MM.1S (cell line): ENCODE data around the gene AKAP6.

Experiments
- CTCF ChIP-seq: fragments of 300-600 bp; sonication (generic); IDR thresholded peaks from 2 replicates; pipeline ENCODE4 v1.5.1; 2016; ENCODE audit warnings: antibody characterized with exemption, low read length, mixed read lengths
- EZH2 ChIP-seq: fragments of 300-600 bp; sonication (generic); optimal IDR thresholded peaks from 2 replicates; pipeline ENCODE3; 2017; ENCODE audit warnings: low read depth, mild to moderate bottlenecking, antibody characterized with exemption, low read length, mixed read lengths

DNA sequence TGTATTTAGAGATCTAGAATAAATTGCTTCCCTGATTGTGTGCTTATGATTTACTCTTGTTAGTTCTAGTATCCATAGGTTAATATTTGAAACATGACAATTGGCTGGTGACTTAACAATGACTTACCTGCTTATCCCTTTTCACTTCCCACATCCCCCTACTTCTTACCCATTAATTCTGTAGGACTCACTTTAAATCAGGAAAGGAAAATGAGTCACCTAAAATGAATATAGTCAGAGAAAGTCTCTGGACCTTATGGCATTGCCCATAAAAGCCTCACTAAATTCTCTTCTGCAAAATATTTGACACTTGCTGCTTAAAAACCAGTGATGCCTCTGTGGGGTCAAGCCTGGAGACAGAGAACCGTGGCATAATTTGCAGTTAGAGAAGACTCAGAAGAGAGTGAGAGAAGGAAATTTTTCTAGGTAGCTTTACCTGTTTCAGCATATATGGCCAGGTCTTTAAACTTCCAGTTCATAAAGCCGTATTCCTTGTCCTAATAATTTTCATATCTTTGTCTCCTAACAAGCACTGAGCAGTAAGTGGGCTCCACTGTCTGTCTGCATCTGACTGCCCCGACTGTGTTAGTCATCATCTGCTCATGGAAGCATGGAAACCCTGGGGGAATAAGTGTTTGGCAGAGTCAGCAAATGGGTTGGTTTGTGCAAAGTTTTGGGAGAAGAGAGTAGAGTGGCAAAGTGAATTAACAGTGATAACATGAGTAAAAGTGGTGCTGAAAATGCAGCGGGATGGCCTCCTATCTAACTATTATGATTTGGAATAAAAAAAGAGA is 294.4 kb downstream of the AKAP6 start:
- TF ChIP-seq CTCF = no peak
- no peak for TF ChIP-seq EZH2
